ENCODE measurements around the gene RHOJ. TPM values are rescaled to one million over a fixed set of nuclear protein-coding genes. Genes with fewer than 3 reads are reported as not detected.
"Not testable (repeated sequence)": the region's sequence is repeated elsewhere in the genome, so short reads cannot be mapped to it uniquely, and the experiment has no call there.

The RHOJ gene
- total RNA-seq, 2 experiments from 2014 or later: not detected

- CTCF ChIA-PET: interaction anchor here (0.6 kb wide), 1 partner anchor 613 kb away, joined by 3 read pairs; no protein-coding TSS in a partner anchor
- H3K9me3 Mint-ChIP-seq: no peaks in the 10 kb centered on the region
- H3K4me3 Mint-ChIP-seq: no peak overlapping the region
- peaks cover 5% of the 10 kb centered on the region for H3K4me1 Mint-ChIP-seq (ENCODE audit: low read depth)
- DNase-seq: no peak
- intact Hi-C loops (cut with micrococcal nuclease): no loop called here
- no peak overlapping the region for H3K27ac Mint-ChIP-seq
- H3K36me3 Mint-ChIP-seq (ENCODE audit: low read depth): no peaks in the 10 kb centered on the region
- peaks cover 15% of the 10 kb centered on the region for H3K27me3 Mint-ChIP-seq (ENCODE audit: low read depth)
Measured at GRCh38 chr14:63295231-63295685, 91.0 kb downstream of the RHOJ start.

- peaks cover 12% of the 10 kb centered on the region for H3K27me3 Mint-ChIP-seq (ENCODE audit: low read depth)
- CTCF ChIA-PET: interaction anchor here (0.6 kb wide), 1 partner anchor 614 kb away, joined by 3 read pairs; no protein-coding TSS in a partner anchor
- H3K4me1 Mint-ChIP-seq (ENCODE audit: low read depth): peaks cover 5% of the 10 kb centered on the region
- H3K4me3 Mint-ChIP-seq: no peak overlapping the region
- DNase-seq: no peak
- intact Hi-C loops (cut with micrococcal nuclease): no loop called here
- H3K36me3 Mint-ChIP-seq (ENCODE audit: low read depth): no peaks in the 10 kb centered on the region
- H3K9me3 Mint-ChIP-seq: no peaks in the 10 kb centered on the region
- no peak overlapping the region for H3K27ac Mint-ChIP-seq
Measured at GRCh38 chr14:63296060-63296563, 91.9 kb downstream of the RHOJ start.

GRCh38 chr14:63297372-63298063, 93.3 kb downstream of the RHOJ start:
- peaks cover 17% of the 10 kb centered on the region for H3K27me3 Mint-ChIP-seq (ENCODE audit: low read depth)
- CTCF ChIA-PET: no interaction called here
- intact Hi-C loops (cut with micrococcal nuclease): no loop called here
- H3K9me3 Mint-ChIP-seq: no peaks in the 10 kb centered on the region
- no peak overlapping the region for H3K27ac Mint-ChIP-seq
- no peak overlapping the region for H3K4me3 Mint-ChIP-seq
- H3K36me3 Mint-ChIP-seq (ENCODE audit: low read depth): no peaks in the 10 kb centered on the region
- peaks cover 5% of the 10 kb centered on the region for H3K4me1 Mint-ChIP-seq (ENCODE audit: low read depth)
- DNase-seq: no peak

GRCh38 chr14:63299351-63300110, 95.3 kb downstream of the RHOJ start:
- DNase-seq: no peak
- Mint-ChIP-seq H3K4me1 (ENCODE audit: low read depth) (peaks cover 5% of the 10 kb centered on the region), H3K36me3 (ENCODE audit: low read depth) (no peaks in the 10 kb centered on the region), H3K9me3 (no peaks in the 10 kb centered on the region), H3K27ac (no peak overlapping the region), H3K27me3 (ENCODE audit: low read depth) (peaks cover 14% of the 10 kb centered on the region), H3K4me3 (no peak overlapping the region)
- CTCF ChIA-PET: no interaction called here
- intact Hi-C loops (cut with micrococcal nuclease): no loop called here

GRCh38 chr14:63300854-63301253, 96.6 kb downstream of the RHOJ start:
- intact Hi-C loops (cut with micrococcal nuclease): no loop called here
- no peak overlapping the region for H3K27ac Mint-ChIP-seq
- CTCF ChIA-PET: no interaction called here
- peaks cover 14% of the 10 kb centered on the region for H3K27me3 Mint-ChIP-seq (ENCODE audit: low read depth)
- no peak overlapping the region for H3K4me3 Mint-ChIP-seq
- peaks cover 5% of the 10 kb centered on the region for H3K4me1 Mint-ChIP-seq (ENCODE audit: low read depth)
- no peak for DNase-seq
- no peaks in the 10 kb centered on the region for H3K9me3 Mint-ChIP-seq
- no peaks in the 10 kb centered on the region for H3K36me3 Mint-ChIP-seq (ENCODE audit: low read depth)

GRCh38 chr14:63301891-63302534, 97.8 kb downstream of the RHOJ start:
- H3K27me3 Mint-ChIP-seq (ENCODE audit: low read depth): peaks cover 17% of the 10 kb centered on the region
- H3K36me3 Mint-ChIP-seq (ENCODE audit: low read depth): no peaks in the 10 kb centered on the region
- no peak overlapping the region for H3K27ac Mint-ChIP-seq
- H3K4me3 Mint-ChIP-seq: no peak overlapping the region
- CTCF ChIA-PET: interaction anchor here (0.6 kb wide), 1 partner anchor 368 kb away, joined by 3 read pairs; no protein-coding TSS in a partner anchor
- H3K9me3 Mint-ChIP-seq: no peaks in the 10 kb centered on the region
- intact Hi-C loops (cut with micrococcal nuclease): no loop called here
- H3K4me1 Mint-ChIP-seq (ENCODE audit: low read depth): no peaks in the 10 kb centered on the region
- no peak for DNase-seq

GRCh38 chr14:63304429-63304828, 100.2 kb downstream of the RHOJ start:
- H3K9me3 Mint-ChIP-seq; intact Hi-C loops (cut with micrococcal nuclease); CTCF ChIA-PET; H3K4me1 Mint-ChIP-seq (ENCODE audit: low read depth); H3K27ac Mint-ChIP-seq; DNase-seq; H3K4me3 Mint-ChIP-seq; H3K36me3 Mint-ChIP-seq (ENCODE audit: low read depth): not testable (repeated sequence)
- H3K27me3 Mint-ChIP-seq (ENCODE audit: low read depth): peaks cover 16% of the 10 kb centered on the region

GRCh38 chr14:63308723-63309317, 104.6 kb downstream of the RHOJ start:
- no peaks in the 10 kb centered on the region for H3K9me3 Mint-ChIP-seq
- H3K27ac Mint-ChIP-seq: no peak overlapping the region
- DNase-seq: peak; percentile 21
- H3K36me3 Mint-ChIP-seq (ENCODE audit: low read depth): no peaks in the 10 kb centered on the region
- intact Hi-C loops (cut with micrococcal nuclease): no loop called here
- H3K4me1 Mint-ChIP-seq (ENCODE audit: low read depth): no peaks in the 10 kb centered on the region
- CTCF ChIA-PET: interaction anchor here (0.7 to 0.8 kb wide), 2 partner anchors 31 to 1704 kb away, joined by 3 to 4 read pairs; no protein-coding TSS in a partner anchor
- peaks cover 12% of the 10 kb centered on the region for H3K27me3 Mint-ChIP-seq (ENCODE audit: low read depth)
- H3K4me3 Mint-ChIP-seq: no peak overlapping the region

DNA sequence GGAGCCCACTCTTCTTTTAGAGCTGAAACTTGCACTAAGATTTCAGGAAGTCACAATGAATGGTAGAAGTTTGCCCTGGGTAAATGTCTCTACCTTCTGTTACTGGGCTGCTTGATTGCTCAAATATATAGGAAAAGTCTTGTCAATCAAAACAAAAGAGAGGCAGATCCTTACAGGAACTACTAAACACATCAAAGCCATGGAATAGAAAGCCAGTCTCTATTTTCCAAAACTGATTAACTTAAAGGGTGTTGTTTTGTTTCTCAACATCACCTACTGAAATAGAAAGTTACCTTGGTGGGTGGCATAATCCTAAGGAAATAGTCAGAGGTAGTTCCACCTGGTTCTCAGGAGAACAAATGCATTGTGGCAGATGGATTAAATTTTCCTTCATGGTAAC, 114.6 kb downstream of the RHOJ start, which contains the start of gene GPHB5:
Gene GPHB5, minus strand, starts transcription at position 101 of the 400 bp plus-strand sequence. CDS start 1,086 bp downstream, outside the sequence.
- CTCF ChIA-PET: no interaction called here
- H3K27ac Mint-ChIP-seq: no peak within 1 kb of the TSS
- intact Hi-C loops (cut with micrococcal nuclease): no loop called here

DNA sequence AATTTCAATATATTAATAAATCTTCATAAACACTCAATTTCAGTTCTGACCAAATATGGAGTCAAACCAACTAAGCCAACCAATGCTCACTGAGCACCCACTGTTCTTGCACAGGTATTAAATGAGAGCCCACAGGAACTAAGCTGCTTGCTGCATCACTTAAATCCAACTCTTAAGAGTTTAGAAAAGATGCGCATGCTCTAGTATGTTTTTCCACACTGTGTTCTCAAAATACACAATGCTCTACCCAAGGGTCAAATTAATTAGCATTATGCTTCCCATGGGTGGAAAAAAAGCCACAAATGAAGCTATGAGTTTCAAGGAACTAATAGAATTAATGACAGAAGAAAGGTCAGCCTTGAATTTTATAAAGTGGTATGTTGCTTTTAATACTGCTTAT, 118.2 kb downstream of the RHOJ start:
- CTCF ChIA-PET: no interaction called here
- H3K27me3 Mint-ChIP-seq (ENCODE audit: low read depth): peaks cover 8% of the 10 kb centered on the region
- H3K27ac Mint-ChIP-seq: no peak overlapping the region
- no peak overlapping the region for H3K4me3 Mint-ChIP-seq
- H3K36me3 Mint-ChIP-seq (ENCODE audit: low read depth): no peaks in the 10 kb centered on the region
- no peak for DNase-seq
- H3K9me3 Mint-ChIP-seq: no peaks in the 10 kb centered on the region
- intact Hi-C loops (cut with micrococcal nuclease): no loop called here
- no peaks in the 10 kb centered on the region for H3K4me1 Mint-ChIP-seq (ENCODE audit: low read depth)

More for the DNA sequence above, 114.6 kb downstream of the RHOJ start, which contains the start of gene GPHB5:
- Mint-ChIP-seq H3K9me3 (no peaks in the 10 kb centered on the region), H3K27me3 (ENCODE audit: low read depth) (peaks cover 19% of the 10 kb centered on the region), H3K4me1 (ENCODE audit: low read depth) (no peaks in the 10 kb centered on the region), H3K36me3 (ENCODE audit: low read depth) (no peaks in the 10 kb centered on the region), H3K4me3 (no peak within 1 kb of the TSS)
- DNase-seq: no peak

- Mint-ChIP-seq H3K27ac (no peak overlapping the region), H3K9me3 (no peaks in the 10 kb centered on the region), H3K4me3 (no peak overlapping the region), H3K36me3 (ENCODE audit: low read depth) (no peaks in the 10 kb centered on the region), H3K27me3 (ENCODE audit: low read depth) (peaks cover 6% of the 10 kb centered on the region), H3K4me1 (ENCODE audit: low read depth) (no peaks in the 10 kb centered on the region)
- DNase-seq: no peak
- intact Hi-C loops (cut with micrococcal nuclease): no loop called here
- CTCF ChIA-PET: interaction anchor here (0.6 kb wide), 1 partner anchor 1395 kb away, joined by 3 read pairs; no protein-coding TSS in a partner anchor
Measured at GRCh38 chr14:63322897-63323573, 118.8 kb downstream of the RHOJ start.
